K562 (cell line): ENCODE measurements around the gene RNF19B. TPM values are rescaled to one million over a fixed set of nuclear protein-coding genes. Genes with fewer than 3 reads are reported as not detected.
A peak's percentile ranks its signal among the peaks of the same experiment; 100 is the strongest.
"Not testable (repeated sequence)": the region's sequence is repeated elsewhere in the genome, so short reads cannot be mapped to it uniquely, and the experiment has no call there.

Experiments
- ATAC-seq: fragments of 200-7000 bp; cut with Tn5 transposase; 3 replicates; pipeline ENCODE4 v1.9.1; 2020; ENCODE audit warnings: moderate library complexity
- BruUV-seq: library from RNA; stranded (reverse); fragments of 400-500 nt; replicated peaks from 2 replicates; lab custom pipeline; 2021; lab: Mats Ljungman, UMichigan
- CTCF ChIA-PET: fragments of 300-600 bp; formaldehyde crosslinking; extraction: SDS; loops from one replicate; lab custom pipeline; 2021; ENCODE audit warnings: low intra/inter-chr PET ratio; lab: Yijun Ruan, JAX
- POLR2A ChIA-PET: fragments of 300-600, 350-650 bp; sonication (Branson Sonifier 250); formaldehyde crosslinking; extraction: SDS; loops from one replicate; lab custom pipeline; 2021; ENCODE audit warnings: antibody characterized with exemption, inconsistent platforms; lab: Yijun Ruan, JAX
- DNase-seq, 4 experiments: peaks; one replicate each; pipeline versions ENCODE4 v3.0.0 to v3.0.0-alpha.2; 2011 to 2018; ENCODE audit warnings: low spot score in 3 of 4, mixed read lengths in 3 of 4; ENCODE audit errors: extremely low read depth in 1 of 4
- FAIRE-seq: peaks from 2 replicates; lab custom pipeline; 2011; peaks lifted over from hg19 to GRCh38; lab: Jason Lieb, UNC
- H2AFZ ChIP-seq: 2 replicates; pipeline ENCODE4 v1.6.0; 2011; ENCODE audit warnings: low read depth, low read length, control low read depth, inconsistent platforms
- H3K27ac ChIP-seq: fragments of 200-600 bp; 3 replicates; pipeline ENCODE4 v1.8.0; 2011; ENCODE audit warnings: low read depth, mild to moderate bottlenecking, control low read depth, inconsistent platforms, low read length, moderate library complexity, mixed read lengths; ENCODE audit errors: extremely low read depth
- H3K27me3 ChIP-seq, 2 experiments: fragments of 300-600 bp in 1 of 2; 2 replicates in 1 of 2; 3 replicates in 1 of 2; pipeline versions ENCODE4 v1.6.0 to v1.8.0; 2011; ENCODE audit warnings: inconsistent platforms in 2 of 2, low read length in 2 of 2, mild to moderate bottlenecking in 1 of 2, mixed read lengths in 1 of 2, moderate library complexity in 1 of 2; ENCODE audit not compliant: control insufficient read depth in 2 of 2, insufficient read depth in 2 of 2
- H3K36me3 ChIP-seq: fragments of 300-600 bp; 3 replicates; pipeline ENCODE4 v1.8.0; 2011; ENCODE audit warnings: mild to moderate bottlenecking, low read length, inconsistent platforms; ENCODE audit not compliant: control insufficient read depth, insufficient read depth
- H3K4me1 ChIP-seq, 2 experiments: fragments of 200-600 bp in 1 of 2; replicated peaks in 1 of 2; 2 replicates in 1 of 2; 3 replicates in 1 of 2; pipeline versions ENCODE4 v1.5.1 to v1.8.0; 2011; ENCODE audit warnings: inconsistent platforms in 2 of 2, low read length in 2 of 2, mild to moderate bottlenecking in 1 of 2, mixed read lengths in 1 of 2, moderate library complexity in 1 of 2; ENCODE audit not compliant: control insufficient read depth in 2 of 2, insufficient read depth in 2 of 2
- H3K4me2 ChIP-seq: 2 replicates; pipeline ENCODE4 v1.6.1; 2011; ENCODE audit warnings: low read length, control low read depth, inconsistent platforms, mixed read lengths; ENCODE audit not compliant: insufficient read depth
- H3K4me3 ChIP-seq: fragments of 200-600 bp; sonication (generic), shearing (Covaris generic); 2 replicates; pipeline ENCODE4 v1.5.1; 2016; ENCODE audit warnings: control low read depth, inconsistent platforms
- H3K79me2 ChIP-seq: fragments of 200-600 bp; 3 replicates; pipeline ENCODE4 v1.8.0; 2011; ENCODE audit warnings: low read length, inconsistent platforms; ENCODE audit not compliant: control insufficient read depth, insufficient read depth
- H3K9ac ChIP-seq, 2 experiments: 2 replicates each; pipeline versions ENCODE4 v1.6.0 to v1.6.1; 2011; ENCODE audit warnings: low read depth in 2 of 2, low read length in 2 of 2, control low read depth in 1 of 2, inconsistent platforms in 1 of 2, mild to moderate bottlenecking in 1 of 2, mixed read lengths in 1 of 2; ENCODE audit not compliant: insufficient read depth in 1 of 2
- H3K9me1 ChIP-seq: one replicate; pipeline ENCODE4 v1.6.0; 2011; ENCODE audit warnings: inconsistent platforms, mild to moderate bottlenecking, low read length, moderate library complexity; ENCODE audit not compliant: control insufficient read depth, insufficient read depth
- H3K9me3 ChIP-seq: replicated peaks from 2 replicates; pipeline ENCODE4 v1.5.1; 2011; ENCODE audit warnings: low read depth, low read length, inconsistent platforms; ENCODE audit not compliant: control insufficient read depth, insufficient read depth
- H4K20me1 ChIP-seq: replicated peaks from 2 replicates; pipeline ENCODE4 v1.6.1; 2011; ENCODE audit warnings: low read length, inconsistent platforms, mixed read lengths; ENCODE audit not compliant: control insufficient read depth, insufficient read depth
- ESRRA ChIP-seq: fragments of 450-650 bp; IDR thresholded peaks from 2 replicates; pipeline ENCODE4 v1.6.1; 2014; ENCODE audit warnings: low read depth, mild to moderate bottlenecking, moderate library complexity, borderline replicate concordance
- FOXK1 ChIP-seq: sonication (generic); formaldehyde crosslinking; IDR thresholded peaks from 2 replicates; pipeline ENCODE4 v1.8.0; 2022; ENCODE audit warnings: missing genetic modification reagents, mild to moderate bottlenecking, borderline replicate concordance
- HDAC2 ChIP-seq: fragments of 450-650 bp; IDR thresholded peaks from 2 replicates; pipeline ENCODE4 v1.6.1; 2016; ENCODE audit warnings: mild to moderate bottlenecking
- HLTF ChIP-seq: fragments of 450-650 bp; IDR thresholded peaks from 2 replicates; pipeline ENCODE4 v1.6.1; 2016
- SMARCA5 ChIP-seq: fragments of 450-650 bp; IDR thresholded peaks from 2 replicates; pipeline ENCODE4 v1.6.1; 2016
- TARDBP ChIP-seq: fragments of 450-650 bp; IDR thresholded peaks from 2 replicates; pipeline ENCODE4 v1.6.1; 2016
- ZBTB1 ChIP-seq: sonication (generic); formaldehyde crosslinking; IDR thresholded peaks from 2 replicates; pipeline ENCODE4 v1.8.1; 2023; ENCODE audit warnings: missing genetic modification reagents, low read depth, mild to moderate bottlenecking, borderline replicate concordance
- ZNF512 ChIP-seq: IDR thresholded peaks from 2 replicates; pipeline ENCODE4 v1.6.1; 2016; ENCODE audit warnings: missing genetic modification characterization, missing compliant biosample characterization
- WGBS: fragments of 100-300 bp; shearing (Covaris generic); methylation state at CpG from one replicate; pipeline ENCODE4 v1.1.6; 2016; ENCODE audit warnings: low coverage, mixed read lengths; ENCODE audit not compliant: insufficient coverage; ENCODE audit errors: missing lambda C conversion rate; 5-methylcytosine and 5-hydroxymethylcytosine counted together
- in situ Hi-C: fragments of 300-500 bp; cut with MboI; formaldehyde crosslinking; loops from 4 replicates; pipeline ENCODE4 v1.15.0; 2018; ENCODE audit warnings: inconsistent platforms, mixed read lengths
- intact Hi-C: fragments of 100-400 bp; cut with micrococcal nuclease; formaldehyde crosslinking; loops from 2 replicates; pipeline ENCODE4 v1.14.2; 2022
- polyA plus RNA-seq, 8 experiments: library from polyadenylated mRNA; depleted of rRNA in 4 of 8; stranded (reverse) in 5 of 8; unstranded in 3 of 8; fragments of >200 nt; fragmentation: Nextera tagmentation in 2 of 8; fragmentation: Illumina TruSeq in 1 of 8; extraction: Ambion mirVana in 2 of 8; extraction: Trizol in 1 of 8; gene quantifications; 2 replicates each; pipeline versions ENCODE4 v1.2.1 to v1.2.3, GENCODE V29; 2011 to 2014; ENCODE audit warnings: inconsistent platforms in 1 of 8, missing spikeins in 1 of 8
- total RNA-seq, 7 experiments: library from RNA; depleted of rRNA in 6 of 7; stranded (reverse); fragments of >200 nt in 6 of 7; fragmentation: Illumina TruSeq in 2 of 7; extraction: Trizol in 2 of 7; gene quantifications; 2 replicates each; pipeline versions ENCODE4 v1.2.1 to v1.2.3, GENCODE V29; 2011 to 2021; ENCODE audit warnings: low replicate concordance in 1 of 7

RNF19B gene
- total and polyA plus RNA-seq, 9 of the 15 experiments (the other 6 are each of a cell fraction or from before 2014, with no cell fraction given), result 2.6 to 14.9 (median 10.1) TPM

- in situ Hi-C loops, result no loop called here
- H3K9me1 ChIP-seq, result no peaks in the 10 kb centered on the region
- no peaks in the 10 kb centered on the region for H3K79me2 ChIP-seq
- DNase-seq (no peak), FAIRE-seq (no peak), ATAC-seq (peak; percentile 53; the same call in 2 of the 3 replicates)
- BruUV-seq, result no TSS peak
- H4K20me1 ChIP-seq, result no peaks in the 10 kb centered on the region
- CTCF ChIA-PET, result no interaction called here
- H3K4me2 ChIP-seq, result no peak overlapping the region
- H3K27me3 ChIP-seq, result peaks cover 12 to 13% of the 10 kb centered on the region in 2 experiments; a peak in 4 of 5 replicates
- H2AFZ ChIP-seq, result no peak overlapping the region
- POLR2A ChIA-PET, result interaction anchor here (0.6 to 2.4 kb wide), 5 partner anchors 9 to 444 kb away, joined by 3 to 12 read pairs (median 4); no protein-coding TSS in a partner anchor
- 34% methylated on average over 7 of the region's 7 CpGs for WGBS
- no peak overlapping the region for H3K9ac ChIP-seq
- no peak overlapping the region for H3K4me3 ChIP-seq
- no peak overlapping the region for H3K27ac ChIP-seq
- TF ChIP-seq TARDBP, result no peak
- TF ChIP-seq FOXK1 (CRISPR knock-in tag), result no peak
- TF ChIP-seq HLTF, result no peak
- no peak for TF ChIP-seq HDAC2
- no peak for TF ChIP-seq ZBTB1 (CRISPR knock-in tag)
- no peak for TF ChIP-seq SMARCA5
- TF ChIP-seq ESRRA, result no peak
- H3K4me1 ChIP-seq, result peaks cover 0 to 2% of the 10 kb centered on the region in 2 experiments; a peak in 4 of 5 replicates
- intact Hi-C loops, result no loop called here
- H3K36me3 ChIP-seq, result no peaks in the 10 kb centered on the region
- H3K9me3 ChIP-seq, result peaks cover 2% of the 10 kb centered on the region; the same call in 1 of the 2 replicates
Measured at GRCh38 chr1:32906654-32907053, 58.0 kb downstream of the RNF19B start.

GRCh38 chr1:32905588-32905987 lies 59.0 kb downstream of the RNF19B start:
- CTCF ChIA-PET, intact Hi-C loops, H3K9ac ChIP-seq, H3K27ac ChIP-seq, BruUV-seq, H3K79me2 ChIP-seq, H3K36me3 ChIP-seq: not testable (repeated sequence)
- H3K27me3 ChIP-seq, result peaks cover 13 to 20% of the 10 kb centered on the region in 2 experiments; a peak in 4 of 5 replicates
- peak; percentile 64 for TF ChIP-seq ZNF512
- TF ChIP-seq, all 486 proteins: peak for 1; not testable (repeated sequence) for 485
- WGBS, result 3% methylated on average over 10 of the region's 10 CpGs
- in situ Hi-C loops, H3K4me2 ChIP-seq, H2AFZ ChIP-seq, H3K9me3 ChIP-seq, ATAC-seq, H4K20me1 ChIP-seq, H3K9me1 ChIP-seq, FAIRE-seq, H3K4me3 ChIP-seq, DNase-seq: not testable (repeated sequence)
- POLR2A ChIA-PET, result interaction anchor here (0.6 to 2.4 kb wide), 4 partner anchors 8 to 34 kb away, joined by 3 to 12 read pairs (median 4); no protein-coding TSS in a partner anchor
- H3K4me1 ChIP-seq, result peaks cover 4 to 13% of the 10 kb centered on the region in 2 experiments
